Right atrium auricular region (tissue), 2 donors: Measurements from ENCODE around the gene COL27A1. TPM values are rescaled to one million over a fixed set of nuclear protein-coding genes. Genes with fewer than 3 reads are reported as not detected.
"Not testable (repeated sequence)": the region's sequence is repeated elsewhere in the genome, so short reads cannot be mapped to it uniquely, and the experiment has no call there.

Source experiments
- DNase-seq: peaks from one replicate; pipeline ENCODE4 v3.0.0-alpha.2; 2019; ENCODE audit warnings: low spot score
- H3K27ac ChIP-seq, 2 donors: fragments of 200-600 bp; sonication (generic); 1 replicate in 1 of 2; 2 replicates in 1 of 2; pipeline ENCODE4 v1.5.1; 2016 to 2019
- H3K27me3 ChIP-seq, 2 donors: fragments of 200-600 bp; sonication (generic); one replicate each; pipeline versions ENCODE4 v1.5.1 to v1.6.0; 2017 to 2019
- H3K36me3 ChIP-seq: fragments of 200-600 bp; sonication (generic); one replicate; pipeline ENCODE4 v1.5.1; 2016
- H3K4me1 ChIP-seq, 2 donors: fragments of 200-600 bp; sonication (generic); one replicate each; pipeline versions ENCODE4 v1.5.1 to v1.6.0; 2017 to 2019
- H3K4me3 ChIP-seq, 2 donors: fragments of 200-600 bp; sonication (generic); 1 replicate in 1 of 2; 2 replicates in 1 of 2; pipeline ENCODE4 v1.5.1; 2017 to 2019; ENCODE audit warnings: mild to moderate bottlenecking in 1 of 2, moderate library complexity in 1 of 2
- H3K9me3 ChIP-seq, 2 donors: fragments of 200-600 bp; sonication (generic); one replicate each; pipeline ENCODE4 v1.5.1; 2019
- CTCF ChIP-seq, 2 donors: fragments of 200-600 bp; sonication (generic); IDR thresholded peaks; one replicate each; pipeline ENCODE4 v1.5.1; 2019; ENCODE audit warnings: antibody characterized with exemption in 2 of 2
- total RNA-seq, 2 donors: library from RNA; depleted of rRNA; stranded (reverse); fragments of >200 nt; gene quantifications; one replicate each; pipeline ENCODE4 v1.1.0, GENCODE V29; 2016

COL27A1 gene
- total RNA-seq, 2 donors from 2014 or later, result 1.5 to 2.7 TPM

- no peaks in the 10 kb centered on the region for H3K27me3 ChIP-seq
- H3K9me3 ChIP-seq, result no peaks in the 10 kb centered on the region
- H3K4me1 ChIP-seq, result no peaks in the 10 kb centered on the region
- H3K4me3 ChIP-seq, result no peak overlapping the region
- H3K36me3 ChIP-seq, result no peaks in the 10 kb centered on the region
- TF ChIP-seq CTCF (IDR thresholded peaks at IDR 0.05), result no peak
- DNase-seq, result no peak
- no peak overlapping the region for H3K27ac ChIP-seq
These were observed 166.4 kb downstream of the COL27A1 start for GRCh38 chr9:114321759-114322158.

GRCh38 chr9:114322160-114322818 lies 167.0 kb downstream of the COL27A1 start:
- not testable (repeated sequence) for H3K4me3 ChIP-seq, H3K27ac ChIP-seq, H3K9me3 ChIP-seq, H3K27me3 ChIP-seq, DNase-seq, H3K4me1 ChIP-seq, H3K36me3 ChIP-seq

- not testable (repeated sequence) for H3K36me3 ChIP-seq, H3K27ac ChIP-seq, H3K4me1 ChIP-seq, DNase-seq, H3K27me3 ChIP-seq, H3K4me3 ChIP-seq, H3K9me3 ChIP-seq
These were observed 167.6 kb downstream of the COL27A1 start, which contains the start of gene ORM1 for GRCh38 chr9:114322831-114323531. Gene ORM1, plus strand, starts transcription at chr9:114323098. Its CDS starts 36 bp downstream, at chr9:114323134.

- not testable (repeated sequence) for DNase-seq, H3K4me1 ChIP-seq, H3K36me3 ChIP-seq, H3K4me3 ChIP-seq, H3K27ac ChIP-seq, H3K9me3 ChIP-seq, H3K27me3 ChIP-seq
These were observed 168.5 kb downstream of the COL27A1 start for GRCh38 chr9:114323849-114324248.

GRCh38 chr9:114324492-114324891 lies 169.2 kb downstream of the COL27A1 start:
- no peaks in the 10 kb centered on the region for H3K36me3 ChIP-seq
- no peaks in the 10 kb centered on the region for H3K27me3 ChIP-seq
- H3K4me3 ChIP-seq, result no peak overlapping the region
- DNase-seq, result no peak
- H3K9me3 ChIP-seq, result no peaks in the 10 kb centered on the region
- no peak for TF ChIP-seq CTCF (IDR thresholded peaks at IDR 0.05)
- no peaks in the 10 kb centered on the region for H3K4me1 ChIP-seq
- H3K27ac ChIP-seq, result no peak overlapping the region

- not testable (repeated sequence) for H3K9me3 ChIP-seq, H3K27me3 ChIP-seq, H3K36me3 ChIP-seq, H3K4me3 ChIP-seq, H3K4me1 ChIP-seq, DNase-seq, H3K27ac ChIP-seq
These were observed 169.6 kb downstream of the COL27A1 start for GRCh38 chr9:114324965-114325364.

- not testable (repeated sequence) for DNase-seq, H3K36me3 ChIP-seq, H3K27me3 ChIP-seq, H3K9me3 ChIP-seq, H3K4me3 ChIP-seq, H3K27ac ChIP-seq, H3K4me1 ChIP-seq
These were observed 170.4 kb downstream of the COL27A1 start for GRCh38 chr9:114325684-114326254.

- no peak overlapping the region for H3K27ac ChIP-seq
- no peak for DNase-seq
- H3K27me3 ChIP-seq, result no peaks in the 10 kb centered on the region
These were observed 172.4 kb downstream of the COL27A1 start for GRCh38 chr9:114327749-114328148.

GRCh38 chr9:114328357-114328820 lies 173.1 kb downstream of the COL27A1 start:
- not testable (repeated sequence) for H3K9me3 ChIP-seq, H3K36me3 ChIP-seq, H3K4me3 ChIP-seq, DNase-seq, H3K27me3 ChIP-seq, H3K27ac ChIP-seq, H3K4me1 ChIP-seq

More at GRCh38 chr9:114327749-114328148, 172.4 kb downstream of the COL27A1 start:
- TF ChIP-seq CTCF (IDR thresholded peaks at IDR 0.05), result no peak
- no peaks in the 10 kb centered on the region for H3K36me3 ChIP-seq
- no peaks in the 10 kb centered on the region for H3K9me3 ChIP-seq
- no peaks in the 10 kb centered on the region for H3K4me1 ChIP-seq
- no peak overlapping the region for H3K4me3 ChIP-seq

GRCh38 chr9:114328937-114329624 lies 173.7 kb downstream of the COL27A1 start:
- H3K4me3 ChIP-seq, H3K36me3 ChIP-seq, H3K4me1 ChIP-seq, DNase-seq, H3K27me3 ChIP-seq, H3K9me3 ChIP-seq, H3K27ac ChIP-seq: not testable (repeated sequence)

- H3K27ac ChIP-seq, H3K9me3 ChIP-seq, DNase-seq, H3K4me1 ChIP-seq, H3K36me3 ChIP-seq, H3K4me3 ChIP-seq, H3K27me3 ChIP-seq: not testable (repeated sequence)
These were observed 174.3 kb downstream of the COL27A1 start, which contains the start of gene ORM2 for GRCh38 chr9:114329625-114330022. Gene ORM2, plus strand, starts transcription at chr9:114329869. Its CDS starts 36 bp downstream, at chr9:114329905.
